Gastrocnemius medialis (tissue), 4 donors: ENCODE data around the gene TFAP2A. TPM values are rescaled to one million over a fixed set of nuclear protein-coding genes. Genes with fewer than 3 reads are reported as not detected.

ENCODE experiments used
- ATAC-seq, 2 donors: fragments of 150-250 bp; one replicate each; pipeline ENCODE4 v1.9.1; 2016
- DNase-seq, 2 donors: peaks; one replicate each; pipeline ENCODE4 v3.0.0-alpha.2; 2019
- H3K27ac ChIP-seq, 4 donors: fragments of 200-600 bp; sonication (generic); 1 replicate in 1 of 4; 2 replicates in 3 of 4; pipeline ENCODE4 v1.5.1; 2016 to 2018; ENCODE audit warnings: mild to moderate bottlenecking in 2 of 4, moderate library complexity in 1 of 4
- H3K27me3 ChIP-seq, 3 donors: fragments of 200-600 bp; sonication (generic) in 2 of 3; 1 replicate in 1 of 3; 2 replicates in 2 of 3; pipeline versions ENCODE4 v1.5.1 to v1.6.0; 2016 to 2019; ENCODE audit warnings: mild to moderate bottlenecking in 1 of 3, moderate library complexity in 1 of 3
- H3K36me3 ChIP-seq, 2 donors: fragments of 200-600 bp; sonication (generic) in 1 of 2; one replicate each; pipeline ENCODE4 v1.5.1; 2017 to 2018
- H3K4me1 ChIP-seq, 2 donors: fragments of 200-600 bp; sonication (generic) in 1 of 2; one replicate each; pipeline ENCODE4 v1.5.1; 2016 to 2017; ENCODE audit warnings: mild to moderate bottlenecking in 2 of 2
- H3K4me3 ChIP-seq, 4 donors: fragments of 200-600 bp; sonication (generic) in 3 of 4; 1 replicate in 1 of 4; 2 replicates in 3 of 4; pipeline ENCODE4 v1.5.1; 2016 to 2019; ENCODE audit warnings: mild to moderate bottlenecking in 2 of 4
- H3K9me3 ChIP-seq, 3 donors: fragments of 200-600 bp; sonication (generic) in 2 of 3; 1 replicate in 1 of 3; 2 replicates in 2 of 3; pipeline ENCODE4 v1.5.1; 2016 to 2019
- POLR2A ChIP-seq, 2 donors: fragments of 450-650 bp; IDR thresholded peaks; one replicate each; pipeline ENCODE4 v1.6.1; 2017; ENCODE audit warnings: antibody characterized with exemption in 2 of 2, mild to moderate bottlenecking in 2 of 2, moderate library complexity in 2 of 2
- in situ Hi-C, 4 donors: fragments of 200-750 bp; cut with MboI; loops; one replicate each; pipeline versions ENCODE4 v1.15.0 to v1.8.0; 2017; ENCODE audit warnings: low sequenced_read_pairs in 4 of 4
- intact Hi-C: fragments of 100-400 bp; cut with DNase I; formaldehyde crosslinking; loops from one replicate; pipeline ENCODE4 v1.15.1; 2023; ENCODE audit warnings: low total_unique reads
- total RNA-seq, 4 donors: library from RNA; depleted of rRNA; stranded (reverse); fragments of >200 nt; gene quantifications; one replicate each; pipeline versions ENCODE4 v1.1.0 to v1.2.3, GENCODE V29; 2016
- TF ChIP-seq, protein P1 (sequence below), 5 experiments: fragments of 450-650 bp in 3 of 5; fragments of 200-600 bp in 2 of 5; sonication (generic) in 2 of 5; IDR thresholded peaks in 4 of 5; conservative IDR thresholded peaks in 1 of 5; 1 replicate in 4 of 5; 2 replicates in 1 of 5; pipeline ENCODE4 v1.5.1; 2016 to 2019; ENCODE audit warnings: antibody characterized with exemption in 5 of 5, mild to moderate bottlenecking in 3 of 5, moderate library complexity in 3 of 5

Gene TFAP2A
- total RNA-seq, 4 donors from 2014 or later = not detected

DNA sequence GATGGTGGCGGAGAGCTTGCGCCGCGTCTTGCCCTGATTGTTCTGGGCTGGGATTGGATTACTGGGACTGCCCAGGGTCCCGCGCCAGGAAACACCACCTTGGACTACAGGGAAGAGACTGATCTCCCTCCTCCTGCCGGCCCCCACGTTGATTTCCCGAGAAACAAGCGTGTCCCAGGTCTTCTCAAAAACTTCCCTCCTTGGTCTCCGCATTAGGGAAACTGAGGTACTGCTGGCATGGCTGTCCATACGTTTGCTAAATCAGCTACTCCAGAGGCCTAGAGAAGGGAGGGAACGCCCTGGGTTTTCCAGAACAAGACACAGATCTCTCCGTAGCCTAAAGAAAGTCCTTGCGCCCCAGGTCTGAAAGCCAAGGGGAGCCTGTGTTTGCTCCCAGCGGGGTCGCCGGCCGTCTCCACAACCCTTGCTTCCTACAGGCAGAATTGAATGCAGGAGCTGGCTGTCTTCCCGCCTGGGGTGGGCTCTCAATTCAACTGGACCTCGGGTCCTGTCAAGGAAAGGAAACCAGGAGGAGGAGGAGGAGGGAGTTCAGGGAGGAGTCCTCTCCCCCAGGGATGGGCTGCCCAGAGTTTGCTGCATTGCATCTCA, 29.2 kb downstream of the TFAP2A start:
- DNase-seq = no peak
- in situ Hi-C loops (no loop called here), intact Hi-C loops (no loop called here)
- ATAC-seq = no peak
- Histone ChIP-seq H3K36me3 (no peaks in the 10 kb centered on the region), H3K9me3 (no peaks in the 10 kb centered on the region), H3K4me3 (no peak overlapping the region), H3K27me3 (peaks cover 99 to 100% (median 100%) of the 10 kb centered on the region in 3 donors), H3K27ac (no peak overlapping the region), H3K4me1 (peaks cover 0 to 3% of the 10 kb centered on the region in 2 donors)
- TF ChIP-seq, protein P1, sequence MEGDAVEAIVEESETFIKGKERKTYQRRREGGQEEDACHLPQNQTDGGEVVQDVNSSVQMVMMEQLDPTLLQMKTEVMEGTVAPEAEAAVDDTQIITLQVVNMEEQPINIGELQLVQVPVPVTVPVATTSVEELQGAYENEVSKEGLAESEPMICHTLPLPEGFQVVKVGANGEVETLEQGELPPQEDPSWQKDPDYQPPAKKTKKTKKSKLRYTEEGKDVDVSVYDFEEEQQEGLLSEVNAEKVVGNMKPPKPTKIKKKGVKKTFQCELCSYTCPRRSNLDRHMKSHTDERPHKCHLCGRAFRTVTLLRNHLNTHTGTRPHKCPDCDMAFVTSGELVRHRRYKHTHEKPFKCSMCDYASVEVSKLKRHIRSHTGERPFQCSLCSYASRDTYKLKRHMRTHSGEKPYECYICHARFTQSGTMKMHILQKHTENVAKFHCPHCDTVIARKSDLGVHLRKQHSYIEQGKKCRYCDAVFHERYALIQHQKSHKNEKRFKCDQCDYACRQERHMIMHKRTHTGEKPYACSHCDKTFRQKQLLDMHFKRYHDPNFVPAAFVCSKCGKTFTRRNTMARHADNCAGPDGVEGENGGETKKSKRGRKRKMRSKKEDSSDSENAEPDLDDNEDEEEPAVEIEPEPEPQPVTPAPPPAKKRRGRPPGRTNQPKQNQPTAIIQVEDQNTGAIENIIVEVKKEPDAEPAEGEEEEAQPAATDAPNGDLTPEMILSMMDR (IDR thresholded peaks at IDR 0.05 in 4 of 5, conservative IDR thresholded peaks at IDR 0.05 in 1 of 5) = no peak
- TF ChIP-seq POLR2A (IDR thresholded peaks at IDR 0.05) = no peak

DNA sequence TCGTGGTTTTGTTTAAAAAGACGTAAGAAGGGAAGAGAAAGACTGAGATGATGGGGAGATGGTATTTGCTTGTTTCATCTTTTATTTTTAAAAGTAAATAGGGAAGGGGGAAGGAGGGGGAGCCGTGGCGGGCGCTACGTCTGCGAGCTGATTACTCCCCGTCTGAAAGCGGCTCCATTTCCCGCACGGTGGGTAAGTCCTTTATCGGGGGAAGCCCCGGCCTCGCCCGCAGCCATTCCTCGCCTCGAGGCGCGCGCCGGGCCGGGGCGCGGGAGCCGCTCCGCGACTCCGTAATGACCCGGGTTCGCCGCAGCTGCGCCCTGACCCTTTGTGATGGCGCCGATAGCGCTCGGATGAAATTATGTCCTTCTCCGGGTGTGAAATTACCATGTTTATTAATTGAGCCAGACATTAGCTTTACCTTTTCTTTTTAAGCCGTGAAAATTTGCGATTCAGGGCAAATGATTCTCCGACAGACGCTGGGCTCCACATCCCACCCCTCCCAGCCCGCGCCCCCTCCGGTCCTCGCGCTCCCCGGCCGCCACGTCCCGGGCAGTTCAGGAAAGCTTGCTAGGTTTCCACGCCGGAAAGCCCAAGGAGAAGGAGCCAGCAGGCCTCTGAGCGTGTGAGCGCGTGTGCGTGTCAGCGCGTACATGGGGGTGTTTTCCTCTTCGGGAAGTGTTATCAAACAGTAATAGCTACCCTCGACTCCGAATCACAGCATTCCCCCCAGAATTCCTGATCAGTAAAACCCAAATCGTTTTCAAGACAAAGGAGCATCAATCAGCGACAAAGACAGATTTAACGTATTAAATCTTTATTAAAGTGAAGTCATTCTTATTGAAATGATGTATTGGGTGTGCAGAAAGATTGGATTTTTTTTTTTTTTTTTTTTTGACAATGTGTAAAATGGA, 30.0 kb downstream of the TFAP2A start:
- Histone ChIP-seq H3K27ac (no peak overlapping the region), H3K4me1 (peaks cover 0 to 3% of the 10 kb centered on the region in 2 donors), H3K9me3 (no peaks in the 10 kb centered on the region), H3K36me3 (no peaks in the 10 kb centered on the region), H3K27me3 (peaks cover 96 to 98% (median 97%) of the 10 kb centered on the region in 3 donors), H3K4me3 (no peak overlapping the region)
- in situ Hi-C loops = no loop called here
- DNase-seq (no peak), ATAC-seq (no peak)
- intact Hi-C loops = no loop called here
- no peak for TF ChIP-seq POLR2A (IDR thresholded peaks at IDR 0.05)
- TF ChIP-seq, protein P1 (IDR thresholded peaks at IDR 0.05 in 4 of 5, conservative IDR thresholded peaks at IDR 0.05 in 1 of 5) = no peak

DNA sequence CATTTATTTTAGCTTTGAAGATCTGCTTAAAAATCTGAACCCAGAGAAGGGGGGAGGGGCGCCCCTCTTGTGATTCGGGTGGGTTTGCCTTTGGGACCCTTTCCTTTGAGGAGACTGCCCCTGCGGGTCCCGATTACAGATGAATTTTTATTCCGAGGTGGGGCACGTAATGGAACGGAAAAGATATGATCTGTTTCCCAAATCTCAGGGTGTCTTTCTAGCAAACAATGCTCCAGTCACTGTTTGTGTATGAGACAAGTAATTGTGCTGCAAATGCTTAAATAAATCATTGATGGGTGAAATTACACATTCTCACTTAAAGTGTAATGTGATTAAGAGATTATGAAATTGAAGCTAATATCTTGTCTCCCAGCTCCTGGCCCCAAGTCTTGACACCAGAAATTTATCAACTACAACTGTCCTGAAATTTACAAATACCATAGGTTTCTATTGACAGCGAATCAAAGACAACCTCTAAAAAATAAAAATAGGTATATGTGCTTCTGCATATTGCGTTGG, 30.7 kb downstream of the TFAP2A start:
- no peak for TF ChIP-seq POLR2A (IDR thresholded peaks at IDR 0.05)
- TF ChIP-seq, protein P1 (IDR thresholded peaks at IDR 0.05 in 4 of 5, conservative IDR thresholded peaks at IDR 0.05 in 1 of 5) = no peak
- DNase-seq = no peak
- Histone ChIP-seq H3K4me1 (peaks cover 0 to 3% of the 10 kb centered on the region in 2 donors), H3K9me3 (no peaks in the 10 kb centered on the region), H3K4me3 (no peak overlapping the region), H3K27ac (no peak overlapping the region), H3K27me3 (peaks cover 89 to 94% (median 89%) of the 10 kb centered on the region in 3 donors), H3K36me3 (no peaks in the 10 kb centered on the region)
- in situ Hi-C loops (no loop called here), intact Hi-C loops (no loop called here)
- no peak for ATAC-seq

DNA sequence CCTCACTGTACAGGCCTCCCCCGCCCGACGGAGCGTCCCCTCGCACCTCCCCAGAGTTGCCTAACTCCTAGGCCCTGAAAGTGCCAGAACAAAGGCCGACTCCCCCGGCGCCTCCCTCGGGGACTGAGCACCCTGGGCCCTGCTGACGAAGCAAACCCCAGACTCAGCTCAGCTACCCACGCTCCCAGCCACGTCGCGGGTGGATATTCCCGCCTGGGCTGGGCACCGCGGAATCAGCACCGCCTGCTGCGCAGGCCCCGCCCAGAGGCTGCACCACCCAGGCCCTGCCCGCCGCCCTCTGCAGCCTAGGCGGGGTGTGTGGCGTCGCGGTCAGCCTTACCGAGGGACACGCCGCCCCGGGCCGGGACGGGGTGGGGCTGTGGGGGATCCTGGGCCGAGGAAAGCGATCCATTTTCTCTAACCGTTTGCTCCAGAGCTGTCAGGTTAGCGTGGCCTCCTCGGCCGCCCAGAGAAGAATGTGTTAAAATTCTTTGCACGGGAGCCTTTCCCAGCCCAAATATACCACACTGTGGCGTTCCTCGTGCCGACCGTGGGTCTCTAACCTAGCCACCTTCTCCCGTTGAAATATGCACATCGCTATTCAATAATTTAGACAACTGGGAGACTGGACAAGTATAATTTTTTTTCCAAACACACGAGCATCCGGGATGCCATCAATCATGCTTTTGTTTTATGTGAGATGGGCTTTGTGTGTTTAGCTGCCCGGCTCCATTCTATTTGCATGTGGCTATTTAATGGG, 31.4 kb downstream of the TFAP2A start:
- intact Hi-C loops = no loop called here
- Histone ChIP-seq H3K27ac (no peak overlapping the region), H3K36me3 (no peaks in the 10 kb centered on the region), H3K27me3 (peaks cover 83 to 88% (median 87%) of the 10 kb centered on the region in 3 donors), H3K4me3 (peak overlapping the region in 2 of 4 donors; percentile 5 to 23), H3K4me1 (peaks cover 0 to 3% of the 10 kb centered on the region in 2 donors), H3K9me3 (no peaks in the 10 kb centered on the region)
- in situ Hi-C loops = no loop called here
- no peak for TF ChIP-seq POLR2A (IDR thresholded peaks at IDR 0.05)
- TF ChIP-seq, protein P1 (IDR thresholded peaks at IDR 0.05 in 4 of 5, conservative IDR thresholded peaks at IDR 0.05 in 1 of 5) = no peak
- DNase-seq = no peak
- ATAC-seq = no peak
